K562 (cell line): ENCODE results near the gene CRABP2. TPM values are rescaled to one million over a fixed set of nuclear protein-coding genes. Genes with fewer than 3 reads are reported as not detected.

Experiments used
- DDX20 ChIP-seq: fragments of 450-650 bp; IDR thresholded peaks from 2 replicates; pipeline ENCODE4 v1.6.1; 2016; ENCODE audit warnings: missing genetic modification characterization, low read depth, mild to moderate bottlenecking, missing compliant biosample characterization, moderate library complexity
- FOXA3 ChIP-seq, 2 experiments: fragments of 450-650 bp in 1 of 2; sonication (generic) in 1 of 2; formaldehyde crosslinking; IDR thresholded peaks in 1 of 2; conservative IDR thresholded peaks in 1 of 2; 2 replicates each; pipeline versions ENCODE4 v1.4.0 to v1.8.0; 2020 to 2022; ENCODE audit warnings: mild to moderate bottlenecking in 2 of 2, missing genetic modification reagents in 1 of 2
- MAZ ChIP-seq, 2 experiments: fragments of 450-650 bp in 1 of 2; sonication (generic) in 1 of 2; formaldehyde crosslinking; IDR thresholded peaks in 1 of 2; conservative IDR thresholded peaks in 1 of 2; 2 replicates each; pipeline versions ENCODE4 v1.4.0 to v1.5.0; 2020; ENCODE audit warnings: mild to moderate bottlenecking in 1 of 2, missing genetic modification reagents in 1 of 2
- NCOA2 ChIP-seq, 2 experiments: fragments of 450-650 bp; IDR thresholded peaks; 2 replicates each; pipeline ENCODE4 v1.6.1; 2018; ENCODE audit warnings: mild to moderate bottlenecking in 2 of 2, moderate library complexity in 1 of 2; ENCODE audit not compliant: partially characterized antibody in 2 of 2
- polyA plus RNA-seq, 8 experiments: library from polyadenylated mRNA; depleted of rRNA in 4 of 8; stranded (reverse) in 5 of 8; unstranded in 3 of 8; fragments of >200 nt; fragmentation: Nextera tagmentation in 2 of 8; fragmentation: Illumina TruSeq in 1 of 8; extraction: Ambion mirVana in 2 of 8; extraction: Trizol in 1 of 8; gene quantifications; 2 replicates each; pipeline versions ENCODE4 v1.2.1 to v1.2.3, GENCODE V29; 2011 to 2014; ENCODE audit warnings: inconsistent platforms in 1 of 8, missing spikeins in 1 of 8
- total RNA-seq, 7 experiments: library from RNA; depleted of rRNA in 6 of 7; stranded (reverse); fragments of >200 nt in 6 of 7; fragmentation: Illumina TruSeq in 2 of 7; extraction: Trizol in 2 of 7; gene quantifications; 2 replicates each; pipeline versions ENCODE4 v1.2.1 to v1.2.3, GENCODE V29; 2011 to 2021; ENCODE audit warnings: low replicate concordance in 1 of 7
- TF ChIP-seq, protein P1 (sequence below): fragments of 450-650 bp; IDR thresholded peaks from 2 replicates; pipeline ENCODE4 v1.7.1; 2018; ENCODE audit warnings: mild to moderate bottlenecking, low read depth; ENCODE audit not compliant: partially characterized antibody
- TF ChIP-seq, protein P2 (sequence below): fragments of 450-650 bp; conservative IDR thresholded peaks from 2 replicates; pipeline ENCODE4 v1.6.1; 2016; ENCODE audit warnings: missing genetic modification characterization, low read depth, mild to moderate bottlenecking, control low read depth, missing compliant biosample characterization
- TF ChIP-seq, protein P3 (sequence below): fragments of 450-650 bp; IDR thresholded peaks from 2 replicates; pipeline ENCODE4 v1.7.0; 2016; ENCODE audit warnings: borderline replicate concordance
- TF ChIP-seq, protein P4 (sequence below): fragments of 450-650 bp; IDR thresholded peaks from 2 replicates; pipeline ENCODE4 v1.6.1; 2016; ENCODE audit warnings: low read depth

Gene CRABP2
- total and polyA plus RNA-seq, 9 of the 15 experiments (the other 6 are each of a cell fraction or from before 2014, with no cell fraction given), result 0.30 to 2.5 (median 0.82) TPM

DNA sequence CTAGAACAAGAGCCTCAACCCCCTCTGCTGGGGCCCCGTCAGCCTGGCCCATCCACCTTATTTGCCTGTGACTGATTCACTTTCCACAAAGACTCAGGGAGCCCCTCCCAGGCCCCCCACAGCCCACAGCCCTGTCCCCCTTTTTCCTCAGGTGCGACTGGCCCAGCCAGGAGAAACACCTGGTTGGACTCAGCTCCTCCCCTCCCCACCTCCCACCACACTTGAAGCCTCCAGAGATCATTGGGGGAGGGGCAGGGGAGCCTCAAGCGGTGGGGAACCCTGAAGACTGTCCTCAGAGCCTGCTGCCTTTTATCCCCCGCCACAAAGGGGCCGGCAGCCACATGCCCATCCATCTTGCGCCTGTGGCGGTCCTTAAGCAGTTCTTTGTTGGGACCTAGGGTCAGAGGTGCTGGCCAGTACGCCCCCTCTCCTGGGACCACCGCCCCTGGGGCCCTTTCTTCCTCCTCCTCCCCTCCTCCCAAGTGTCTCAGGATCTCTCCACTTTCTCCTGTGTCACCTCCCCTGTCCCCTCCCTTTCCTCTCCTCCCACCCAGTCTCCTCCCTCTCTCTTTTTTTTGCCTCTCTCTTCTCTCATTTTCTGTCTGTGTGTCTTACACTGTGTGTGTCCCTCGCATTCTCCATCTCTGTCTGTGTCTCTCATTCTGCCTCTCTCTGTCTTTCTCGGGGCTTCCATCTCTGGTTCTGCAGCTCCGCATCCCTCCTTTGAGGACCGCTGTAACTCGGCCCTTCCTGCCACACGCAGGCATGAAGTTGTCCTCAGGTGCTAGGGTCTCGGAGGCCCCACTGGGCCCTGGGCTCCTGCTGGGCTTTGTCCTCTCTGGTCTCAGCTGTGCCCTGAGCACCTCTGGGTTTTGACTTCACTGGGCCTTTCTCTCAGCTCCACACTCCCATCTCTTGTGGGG lies 12.2 kb downstream of the CRABP2 start (continued):
- TF ChIP-seq, protein P1, sequence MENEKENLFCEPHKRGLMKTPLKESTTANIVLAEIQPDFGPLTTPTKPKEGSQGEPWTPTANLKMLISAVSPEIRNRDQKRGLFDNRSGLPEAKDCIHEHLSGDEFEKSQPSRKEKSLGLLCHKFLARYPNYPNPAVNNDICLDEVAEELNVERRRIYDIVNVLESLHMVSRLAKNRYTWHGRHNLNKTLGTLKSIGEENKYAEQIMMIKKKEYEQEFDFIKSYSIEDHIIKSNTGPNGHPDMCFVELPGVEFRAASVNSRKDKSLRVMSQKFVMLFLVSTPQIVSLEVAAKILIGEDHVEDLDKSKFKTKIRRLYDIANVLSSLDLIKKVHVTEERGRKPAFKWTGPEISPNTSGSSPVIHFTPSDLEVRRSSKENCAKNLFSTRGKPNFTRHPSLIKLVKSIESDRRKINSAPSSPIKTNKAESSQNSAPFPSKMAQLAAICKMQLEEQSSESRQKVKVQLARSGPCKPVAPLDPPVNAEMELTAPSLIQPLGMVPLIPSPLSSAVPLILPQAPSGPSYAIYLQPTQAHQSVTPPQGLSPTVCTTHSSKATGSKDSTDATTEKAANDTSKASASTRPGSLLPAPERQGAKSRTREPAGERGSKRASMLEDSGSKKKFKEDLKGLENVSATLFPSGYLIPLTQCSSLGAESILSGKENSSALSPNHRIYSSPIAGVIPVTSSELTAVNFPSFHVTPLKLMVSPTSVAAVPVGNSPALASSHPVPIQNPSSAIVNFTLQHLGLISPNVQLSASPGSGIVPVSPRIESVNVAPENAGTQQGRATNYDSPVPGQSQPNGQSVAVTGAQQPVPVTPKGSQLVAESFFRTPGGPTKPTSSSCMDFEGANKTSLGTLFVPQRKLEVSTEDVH, result no peak
- TF ChIP-seq FOXA3 (CRISPR knock-in tag; conservative IDR thresholded peaks at IDR 0.05 in 1 of 2, IDR thresholded peaks at IDR 0.05 in 1 of 2), result no peak
- TF ChIP-seq NCOA2 (IDR thresholded peaks at IDR 0.05; ENCODE audit: partially characterized antibody in 2 of 2), result no peak
- TF ChIP-seq, protein P2, sequence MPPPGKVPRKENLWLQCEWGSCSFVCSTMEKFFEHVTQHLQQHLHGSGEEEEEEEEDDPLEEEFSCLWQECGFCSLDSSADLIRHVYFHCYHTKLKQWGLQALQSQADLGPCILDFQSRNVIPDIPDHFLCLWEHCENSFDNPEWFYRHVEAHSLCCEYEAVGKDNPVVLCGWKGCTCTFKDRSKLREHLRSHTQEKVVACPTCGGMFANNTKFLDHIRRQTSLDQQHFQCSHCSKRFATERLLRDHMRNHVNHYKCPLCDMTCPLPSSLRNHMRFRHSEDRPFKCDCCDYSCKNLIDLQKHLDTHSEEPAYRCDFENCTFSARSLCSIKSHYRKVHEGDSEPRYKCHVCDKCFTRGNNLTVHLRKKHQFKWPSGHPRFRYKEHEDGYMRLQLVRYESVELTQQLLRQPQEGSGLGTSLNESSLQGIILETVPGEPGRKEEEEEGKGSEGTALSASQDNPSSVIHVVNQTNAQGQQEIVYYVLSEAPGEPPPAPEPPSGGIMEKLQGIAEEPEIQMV (tag), result no peak
- TF ChIP-seq, protein P3, sequence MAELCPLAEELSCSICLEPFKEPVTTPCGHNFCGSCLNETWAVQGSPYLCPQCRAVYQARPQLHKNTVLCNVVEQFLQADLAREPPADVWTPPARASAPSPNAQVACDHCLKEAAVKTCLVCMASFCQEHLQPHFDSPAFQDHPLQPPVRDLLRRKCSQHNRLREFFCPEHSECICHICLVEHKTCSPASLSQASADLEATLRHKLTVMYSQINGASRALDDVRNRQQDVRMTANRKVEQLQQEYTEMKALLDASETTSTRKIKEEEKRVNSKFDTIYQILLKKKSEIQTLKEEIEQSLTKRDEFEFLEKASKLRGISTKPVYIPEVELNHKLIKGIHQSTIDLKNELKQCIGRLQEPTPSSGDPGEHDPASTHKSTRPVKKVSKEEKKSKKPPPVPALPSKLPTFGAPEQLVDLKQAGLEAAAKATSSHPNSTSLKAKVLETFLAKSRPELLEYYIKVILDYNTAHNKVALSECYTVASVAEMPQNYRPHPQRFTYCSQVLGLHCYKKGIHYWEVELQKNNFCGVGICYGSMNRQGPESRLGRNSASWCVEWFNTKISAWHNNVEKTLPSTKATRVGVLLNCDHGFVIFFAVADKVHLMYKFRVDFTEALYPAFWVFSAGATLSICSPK, result peak; percentile 100
- TF ChIP-seq MAZ (CRISPR knock-in tag; conservative IDR thresholded peaks at IDR 0.05 in 1 of 2, IDR thresholded peaks at IDR 0.05 in 1 of 2), result peak in 1 of 2 experiments; percentile 37; a peak in 1 of 4 replicates
- TF ChIP-seq DDX20 (tag), result no peak
- TF ChIP-seq, protein P4, sequence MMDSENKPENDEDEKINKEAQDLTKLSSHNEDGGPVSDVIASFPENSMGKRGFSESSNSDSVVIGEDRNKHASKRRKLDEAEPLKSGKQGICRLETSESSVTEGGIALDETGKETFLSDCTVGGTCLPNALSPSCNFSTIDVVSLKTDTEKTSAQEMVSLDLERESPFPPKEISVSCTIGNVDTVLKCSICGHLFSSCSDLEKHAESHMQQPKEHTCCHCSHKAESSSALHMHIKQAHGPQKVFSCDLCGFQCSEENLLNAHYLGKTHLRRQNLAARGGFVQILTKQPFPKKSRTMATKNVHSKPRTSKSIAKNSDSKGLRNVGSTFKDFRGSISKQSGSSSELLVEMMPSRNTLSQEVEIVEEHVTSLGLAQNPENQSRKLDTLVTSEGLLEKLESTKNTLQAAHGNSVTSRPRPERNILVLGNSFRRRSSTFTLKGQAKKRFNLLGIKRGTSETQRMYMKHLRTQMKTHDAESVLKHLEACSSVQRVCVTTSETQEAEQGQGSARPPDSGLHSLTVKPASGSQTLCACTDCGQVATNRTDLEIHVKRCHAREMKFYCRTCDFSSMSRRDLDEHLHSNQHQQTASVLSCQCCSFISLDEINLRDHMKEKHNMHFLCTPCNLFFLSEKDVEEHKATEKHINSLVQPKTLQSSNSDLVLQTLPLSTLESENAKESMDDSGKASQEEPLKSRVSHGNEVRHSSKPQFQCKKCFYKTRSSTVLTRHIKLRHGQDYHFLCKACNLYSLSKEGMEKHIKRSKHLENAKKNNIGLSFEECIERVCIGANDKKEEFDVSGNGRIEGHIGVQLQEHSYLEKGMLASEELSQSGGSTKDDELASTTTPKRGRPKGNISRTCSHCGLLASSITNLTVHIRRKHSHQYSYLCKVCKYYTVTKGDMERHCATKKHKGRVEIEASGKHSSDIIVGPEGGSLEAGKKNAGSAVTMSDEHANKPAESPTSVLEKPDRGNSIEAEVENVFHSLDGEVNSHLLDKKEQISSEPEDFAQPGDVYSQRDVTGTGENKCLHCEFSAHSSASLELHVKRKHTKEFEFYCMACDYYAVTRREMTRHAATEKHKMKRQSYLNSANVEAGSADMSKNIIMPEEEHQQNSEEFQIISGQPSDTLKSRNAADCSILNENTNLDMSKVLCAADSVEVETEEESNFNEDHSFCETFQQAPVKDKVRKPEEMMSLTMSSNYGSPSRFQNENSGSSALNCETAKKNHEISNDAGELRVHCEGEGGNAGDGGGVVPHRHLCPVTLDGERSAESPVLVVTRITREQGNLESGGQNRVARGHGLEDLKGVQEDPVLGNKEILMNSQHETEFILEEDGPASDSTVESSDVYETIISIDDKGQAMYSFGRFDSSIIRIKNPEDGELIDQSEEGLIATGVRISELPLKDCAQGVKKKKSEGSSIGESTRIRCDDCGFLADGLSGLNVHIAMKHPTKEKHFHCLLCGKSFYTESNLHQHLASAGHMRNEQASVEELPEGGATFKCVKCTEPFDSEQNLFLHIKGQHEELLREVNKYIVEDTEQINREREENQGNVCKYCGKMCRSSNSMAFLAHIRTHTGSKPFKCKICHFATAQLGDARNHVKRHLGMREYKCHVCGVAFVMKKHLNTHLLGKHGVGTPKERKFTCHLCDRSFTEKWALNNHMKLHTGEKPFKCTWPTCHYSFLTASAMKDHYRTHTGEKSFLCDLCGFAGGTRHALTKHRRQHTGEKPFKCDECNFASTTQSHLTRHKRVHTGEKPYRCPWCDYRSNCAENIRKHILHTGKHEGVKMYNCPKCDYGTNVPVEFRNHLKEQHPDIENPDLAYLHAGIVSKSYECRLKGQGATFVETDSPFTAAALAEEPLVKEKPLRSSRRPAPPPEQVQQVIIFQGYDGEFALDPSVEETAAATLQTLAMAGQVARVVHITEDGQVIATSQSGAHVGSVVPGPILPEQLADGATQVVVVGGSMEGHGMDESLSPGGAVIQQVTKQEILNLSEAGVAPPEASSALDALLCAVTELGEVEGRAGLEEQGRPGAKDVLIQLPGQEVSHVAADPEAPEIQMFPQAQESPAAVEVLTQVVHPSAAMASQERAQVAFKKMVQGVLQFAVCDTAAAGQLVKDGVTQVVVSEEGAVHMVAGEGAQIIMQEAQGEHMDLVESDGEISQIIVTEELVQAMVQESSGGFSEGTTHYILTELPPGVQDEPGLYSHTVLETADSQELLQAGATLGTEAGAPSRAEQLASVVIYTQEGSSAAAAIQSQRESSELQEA, result peak; percentile 47; the same call in 1 of the 2 replicates
